CD4-positive, alpha-beta T cell treated with Interleukin-6 for 4 hours (primary cell): ENCODE measurements around the gene POT1.
A peak's percentile ranks its signal among the peaks of the same experiment; 100 is the strongest.
"Not testable (repeated sequence)": the region's sequence is repeated elsewhere in the genome, so short reads cannot be mapped to it uniquely, and the experiment has no call there.

Experiments used
- DNase-seq: peaks from one replicate; pipeline ENCODE4 v3.0.0-alpha.2; 2020; ENCODE audit warnings: mixed read lengths

POT1 gene, protein sequence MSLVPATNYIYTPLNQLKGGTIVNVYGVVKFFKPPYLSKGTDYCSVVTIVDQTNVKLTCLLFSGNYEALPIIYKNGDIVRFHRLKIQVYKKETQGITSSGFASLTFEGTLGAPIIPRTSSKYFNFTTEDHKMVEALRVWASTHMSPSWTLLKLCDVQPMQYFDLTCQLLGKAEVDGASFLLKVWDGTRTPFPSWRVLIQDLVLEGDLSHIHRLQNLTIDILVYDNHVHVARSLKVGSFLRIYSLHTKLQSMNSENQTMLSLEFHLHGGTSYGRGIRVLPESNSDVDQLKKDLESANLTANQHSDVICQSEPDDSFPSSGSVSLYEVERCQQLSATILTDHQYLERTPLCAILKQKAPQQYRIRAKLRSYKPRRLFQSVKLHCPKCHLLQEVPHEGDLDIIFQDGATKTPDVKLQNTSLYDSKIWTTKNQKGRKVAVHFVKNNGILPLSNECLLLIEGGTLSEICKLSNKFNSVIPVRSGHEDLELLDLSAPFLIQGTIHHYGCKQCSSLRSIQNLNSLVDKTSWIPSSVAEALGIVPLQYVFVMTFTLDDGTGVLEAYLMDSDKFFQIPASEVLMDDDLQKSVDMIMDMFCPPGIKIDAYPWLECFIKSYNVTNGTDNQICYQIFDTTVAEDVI

DNA sequence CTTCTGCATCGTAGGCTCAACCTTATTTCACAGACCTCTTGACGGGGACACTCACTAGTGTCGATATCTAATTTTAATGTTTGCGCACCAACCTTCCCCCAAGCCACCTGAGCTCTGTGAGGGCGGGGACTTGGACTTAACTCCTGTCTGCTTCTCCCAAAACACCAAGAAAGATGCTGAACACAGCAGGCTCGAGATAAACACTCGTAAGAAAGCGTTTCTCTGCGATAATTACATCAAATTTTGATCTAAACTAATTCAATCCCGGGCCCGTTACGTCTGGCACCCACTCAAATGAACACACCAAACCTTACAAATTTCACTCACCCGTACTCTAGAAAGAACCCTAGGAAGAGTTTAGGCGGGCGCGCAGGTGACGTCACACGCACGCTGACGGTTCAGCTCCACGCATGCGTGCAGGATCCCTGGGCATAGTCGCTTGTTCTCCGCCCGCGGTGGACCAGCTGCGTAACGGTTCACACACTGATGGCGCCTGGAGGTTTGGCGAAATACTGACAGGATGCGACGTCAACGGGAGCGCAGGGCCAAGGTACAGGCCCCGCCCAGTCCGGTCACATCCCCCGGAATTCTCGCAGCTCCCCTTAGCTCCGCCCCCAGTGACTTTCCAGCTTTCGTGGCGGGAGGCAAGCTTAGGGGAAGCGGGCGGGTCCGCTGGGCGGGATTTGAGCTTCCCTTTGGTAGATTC is at the start of gene POT1:
Gene POT1 (minus strand): TSS at position 359 of the 706 bp plus-strand sequence. CDS start 32,652 bp downstream, outside the sequence.
- DNase-seq = peak; percentile 97

- DNase-seq = not testable (repeated sequence)
These were observed 45.5 kb upstream of the POT1 start for GRCh38 chr7:124975131-124975530.

GRCh38 chr7:124965553-124965952 is 35.9 kb upstream of the POT1 start:
- DNase-seq = no peak

DNA sequence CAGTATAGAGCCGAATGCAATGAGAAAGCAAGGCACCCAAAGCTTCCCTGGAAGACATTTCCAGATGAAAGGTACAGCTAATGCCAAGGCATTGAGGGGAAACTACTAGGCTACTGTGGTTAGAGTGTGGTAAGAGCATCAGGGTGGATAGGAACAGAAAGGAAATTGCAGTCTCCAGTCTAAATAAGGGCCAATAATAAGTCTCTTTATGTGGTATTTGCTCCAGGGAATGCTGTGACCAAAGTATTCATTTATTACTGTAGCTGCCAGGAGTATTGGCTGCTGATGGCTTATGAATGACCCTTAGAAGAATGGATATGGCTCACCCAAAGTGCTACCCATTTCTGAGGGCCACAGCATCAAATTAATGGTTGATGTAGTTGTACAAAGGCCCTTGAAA is 30.1 kb upstream of the POT1 start:
- DNase-seq = no peak

DNA sequence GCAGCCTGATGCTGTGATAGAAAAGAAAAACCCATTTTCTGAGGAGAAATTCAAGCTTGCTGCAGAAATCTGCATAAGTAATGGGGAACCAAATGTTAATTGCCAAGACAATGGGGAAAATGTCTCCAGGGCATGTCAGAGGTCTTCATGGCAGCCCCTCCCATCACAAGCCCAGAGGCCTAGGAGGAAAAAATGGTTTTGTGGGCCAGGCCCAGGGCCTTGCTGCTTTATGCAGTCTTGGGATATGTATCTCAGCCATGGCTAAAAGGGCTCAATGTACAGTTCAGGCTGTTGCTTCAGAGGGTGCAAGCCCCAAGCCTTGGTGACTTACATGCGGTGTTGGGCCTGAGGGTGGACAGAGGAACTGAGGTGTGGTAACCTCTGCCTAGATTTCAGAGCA is 28.3 kb upstream of the POT1 start:
- not testable (repeated sequence) for DNase-seq

- no peak for DNase-seq
These were observed 26.5 kb upstream of the POT1 start for GRCh38 chr7:124956160-124956559.

DNA sequence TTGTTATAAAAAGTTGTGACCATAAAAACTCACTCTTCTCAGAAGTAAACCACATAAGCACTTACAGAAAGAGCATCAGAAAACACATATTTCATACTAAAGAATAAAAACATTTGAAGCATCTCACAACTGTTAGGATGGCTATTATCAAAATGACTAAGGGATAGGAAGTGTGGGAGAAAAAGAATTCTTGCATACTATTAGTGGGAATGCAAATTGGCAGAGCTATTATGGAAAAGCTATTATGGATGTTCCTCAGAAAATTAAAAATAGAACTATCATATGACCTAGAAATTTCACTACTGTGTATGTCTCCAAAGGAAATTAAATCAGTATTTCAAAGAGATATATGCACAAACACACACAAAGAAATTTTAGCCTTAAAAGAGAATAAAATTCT is 25.2 kb upstream of the POT1 start:
- DNase-seq = no peak

- no peak for DNase-seq
These were observed 16.1 kb upstream of the POT1 start for GRCh38 chr7:124945680-124946079.

DNA sequence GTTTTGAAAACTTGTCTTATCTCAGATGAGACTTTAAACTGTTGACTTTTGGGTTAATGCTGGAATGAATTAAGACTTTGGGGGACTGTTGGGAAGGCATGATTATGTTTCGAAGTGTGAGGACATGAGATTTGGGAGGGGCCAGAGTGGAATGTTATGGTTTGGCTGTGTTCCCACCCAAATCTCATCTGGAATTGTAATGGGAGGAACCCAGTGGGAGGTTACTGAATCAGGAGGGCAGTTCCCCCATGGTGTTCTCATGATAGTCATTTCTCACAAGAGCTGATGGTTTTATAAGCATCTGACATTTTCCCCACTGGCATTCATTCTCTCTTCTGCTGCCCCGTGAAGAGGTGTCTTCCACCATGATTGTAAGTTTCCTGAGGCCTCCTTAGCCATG is 13.8 kb upstream of the POT1 start:
- no peak for DNase-seq

GRCh38 chr7:124942399-124942798 is 12.8 kb upstream of the POT1 start:
- DNase-seq = no peak

- no peak for DNase-seq
These were observed 10.7 kb upstream of the POT1 start for GRCh38 chr7:124940306-124940705.

DNA sequence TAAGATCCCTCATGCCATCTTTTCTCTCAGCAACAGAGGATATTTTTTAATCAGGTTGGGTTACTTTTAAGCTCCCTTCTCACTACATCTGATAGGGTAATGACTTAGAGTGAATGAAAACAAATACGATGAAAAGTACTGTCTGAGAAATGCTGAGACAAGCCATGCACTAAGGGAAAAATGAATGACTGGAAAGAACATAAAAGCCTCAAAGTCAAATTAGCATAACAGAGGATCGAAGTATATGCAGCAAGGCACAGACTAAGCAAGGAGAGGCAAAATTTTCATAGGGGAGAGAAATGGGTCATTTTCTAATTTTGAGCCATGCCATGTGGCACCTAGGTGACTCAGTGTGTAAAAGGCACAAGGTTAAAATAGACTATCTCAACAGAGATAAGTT is 8.5 kb upstream of the POT1 start:
- DNase-seq = no peak

DNA sequence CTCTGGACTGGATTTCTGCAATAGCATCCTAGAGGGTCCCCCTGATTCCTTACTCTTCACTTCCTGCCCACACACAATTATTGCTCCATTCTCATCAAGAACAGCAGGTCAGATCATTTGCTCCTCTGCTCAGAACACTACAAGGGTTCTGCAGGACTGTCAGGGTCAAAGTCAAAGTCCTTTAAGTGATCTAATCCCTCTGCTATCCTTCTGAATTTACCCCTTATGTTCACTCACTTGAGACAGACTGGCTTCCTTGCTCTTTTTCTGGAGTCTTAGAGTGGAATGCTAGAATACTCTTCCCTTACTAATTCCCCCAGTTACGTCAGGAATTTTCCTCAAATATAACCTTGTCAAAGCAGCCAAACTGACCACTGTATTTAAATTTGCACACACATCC is 7.5 kb upstream of the POT1 start:
- no peak for DNase-seq

DNA sequence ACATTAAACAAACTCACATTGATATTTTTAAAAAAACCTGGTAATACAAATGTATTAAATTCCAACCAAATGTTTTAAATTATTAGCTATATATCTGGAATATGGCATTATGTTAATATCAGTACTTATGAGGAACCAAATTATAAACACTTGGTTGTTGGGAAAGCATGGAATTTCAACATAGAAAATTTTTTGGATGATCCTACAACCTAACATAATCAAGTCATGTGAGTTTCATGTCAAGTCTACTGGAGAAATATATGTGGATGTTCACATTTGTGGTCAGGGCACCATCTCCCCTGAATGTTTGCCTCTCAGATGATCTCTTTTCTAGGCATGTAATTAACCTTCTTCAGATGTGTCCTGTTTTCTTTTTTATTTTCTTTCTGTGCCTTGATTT is 5.2 kb upstream of the POT1 start:
- no peak for DNase-seq

DNA sequence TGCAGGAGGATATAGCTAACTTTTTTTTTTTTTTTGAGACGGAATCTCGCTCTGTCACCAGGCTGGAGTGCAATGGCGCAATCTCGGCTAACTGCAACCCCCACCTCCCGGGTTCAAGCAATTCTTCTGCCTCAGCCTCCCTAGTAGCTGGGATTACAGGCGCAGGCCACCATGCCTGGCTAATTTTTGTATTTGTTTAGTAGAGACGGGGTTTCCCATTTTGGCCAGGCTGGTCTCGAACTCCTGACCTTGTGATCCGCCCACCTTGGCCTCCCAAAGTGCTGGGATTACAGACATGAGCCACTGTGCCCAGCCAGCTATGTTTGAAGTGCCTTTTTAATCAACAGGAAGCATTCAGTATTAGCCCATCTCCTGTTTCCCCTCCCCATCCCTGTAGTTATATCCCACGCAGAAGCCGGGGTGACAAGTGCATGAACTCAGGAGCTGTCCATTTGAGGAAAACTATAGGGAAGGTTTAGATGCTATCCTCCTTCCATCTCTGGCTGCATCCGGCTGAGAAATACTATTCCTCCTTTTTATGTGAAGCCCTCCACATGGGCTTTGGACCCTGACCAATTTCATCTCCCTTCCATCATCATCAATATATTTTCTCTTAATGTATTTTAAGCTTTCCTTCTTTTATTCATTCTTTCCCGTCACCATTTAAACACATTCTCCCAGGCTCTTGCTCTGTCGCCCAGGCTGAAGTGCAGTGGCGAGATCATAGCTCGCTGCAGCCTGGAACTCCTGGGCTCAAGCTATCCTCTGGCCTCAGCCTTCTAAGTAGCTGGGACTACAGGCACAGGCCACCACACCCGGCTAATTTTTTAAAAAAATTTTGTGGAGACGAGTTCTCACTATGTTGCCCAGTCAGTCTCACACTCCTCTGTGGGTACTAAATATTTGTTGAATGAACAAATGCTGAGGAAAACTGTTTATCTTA is 1.3 kb upstream of the POT1 start:
- no peak for DNase-seq

GRCh38 chr7:124930173-124930623 is 573 bp upstream of the POT1 start:
- DNase-seq = no peak

DNA sequence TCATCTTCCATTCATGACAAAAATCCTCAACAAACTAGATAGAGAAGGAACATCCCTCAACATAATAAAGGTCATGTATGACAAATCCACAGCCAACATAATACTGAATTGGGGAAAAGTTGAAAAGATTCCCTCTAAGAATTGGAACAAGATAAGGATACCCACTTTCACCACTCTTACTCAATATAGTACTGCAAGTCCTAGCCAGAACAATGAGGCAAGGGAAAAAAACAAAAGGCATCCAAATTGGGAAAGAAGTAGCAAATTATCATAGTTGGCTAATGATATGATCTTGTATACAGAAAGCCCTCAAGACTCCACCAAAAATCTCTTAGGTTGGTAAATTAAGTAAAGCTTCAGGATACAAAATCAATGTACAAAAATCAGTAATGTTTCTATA is 4.7 kb downstream of the POT1 start:
- no peak for DNase-seq

DNA sequence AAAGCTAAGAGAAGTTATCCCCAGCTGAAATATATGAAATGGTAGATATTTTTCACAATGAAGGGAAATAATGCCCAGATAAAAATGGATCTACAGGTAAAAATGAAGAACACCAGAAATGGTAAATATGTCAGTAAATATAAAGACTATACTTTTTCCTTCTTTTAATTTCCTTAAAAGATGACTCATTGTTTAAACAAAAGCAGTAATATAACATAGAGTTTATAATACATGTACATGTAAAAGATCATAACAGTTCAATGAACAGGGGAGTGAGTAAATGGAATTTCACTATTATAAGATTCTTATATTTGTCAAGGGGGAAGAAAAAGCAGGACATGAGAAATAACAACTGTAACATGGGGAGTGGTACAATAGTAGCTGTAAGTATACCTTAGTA is 7.4 kb downstream of the POT1 start:
- DNase-seq = no peak

- no peak for DNase-seq
These were observed 9.8 kb downstream of the POT1 start for GRCh38 chr7:124919841-124920240.

DNA sequence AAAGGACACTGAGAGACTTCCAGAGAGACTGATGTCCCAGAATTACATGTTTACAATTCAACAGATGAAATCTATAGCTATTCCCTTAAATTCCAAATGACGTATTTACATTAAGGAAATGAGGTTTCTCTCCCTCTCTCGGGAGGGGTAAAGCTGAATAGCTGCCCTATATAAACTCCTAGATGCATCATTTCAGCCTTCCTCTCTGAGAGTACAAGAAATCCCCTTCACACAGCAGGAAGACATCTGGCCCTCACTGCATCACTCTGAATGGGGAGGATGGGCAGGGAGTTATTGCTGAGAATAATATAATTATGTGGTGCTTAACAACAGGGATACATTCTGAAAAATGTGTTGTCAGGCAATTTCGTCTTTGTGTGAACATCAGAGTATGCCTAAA is 11.0 kb downstream of the POT1 start:
- no peak for DNase-seq

GRCh38 chr7:124915242-124915641 is 14.4 kb downstream of the POT1 start:
- DNase-seq = no peak

DNA sequence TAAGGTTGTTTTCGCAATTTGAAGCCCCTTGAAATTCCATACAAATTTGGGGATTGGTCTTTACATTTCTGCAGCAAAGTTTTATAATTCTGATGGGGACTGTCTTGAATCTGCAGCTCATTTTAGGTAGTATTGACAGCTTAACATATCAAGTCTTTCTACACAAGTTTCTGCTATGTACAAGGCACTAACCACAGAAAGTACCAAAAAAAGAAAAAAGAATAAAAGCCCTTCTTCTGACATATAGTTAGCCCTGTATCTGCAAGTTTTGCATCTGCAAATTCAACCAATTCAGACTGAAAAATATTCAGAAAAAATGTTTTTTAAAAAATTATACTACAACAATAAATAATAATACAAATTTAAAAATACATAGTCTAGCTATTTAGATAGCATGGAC is 15.3 kb downstream of the POT1 start:
- DNase-seq = no peak

DNA sequence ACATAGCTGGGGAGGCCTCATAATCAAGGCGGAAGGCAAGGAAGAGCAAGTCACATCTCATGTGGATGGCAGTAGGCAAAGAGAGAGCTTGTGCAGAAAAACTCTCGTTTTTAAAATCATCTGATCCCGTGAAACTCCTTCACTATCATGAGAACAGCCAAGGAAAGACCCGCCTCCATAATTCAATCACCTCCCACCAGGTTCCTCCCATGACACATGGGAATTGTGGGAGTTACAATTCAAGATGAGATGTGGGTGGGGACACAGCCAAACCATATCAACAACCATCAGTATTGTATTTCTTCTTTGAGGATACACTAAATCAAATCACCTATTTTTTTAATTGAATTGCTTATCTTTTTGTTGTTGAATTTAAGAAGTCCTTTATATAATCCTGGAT is 16.7 kb downstream of the POT1 start:
- DNase-seq = no peak
